Activated T-cell treated with anti-CD3 and anti-CD28 coated beads for 24 hours (primary cell): ENCODE results near the gene SPACA6.

Experiments used
- DNase-seq: peaks from one replicate; pipeline ENCODE4 v3.0.0-alpha.2; 2020; ENCODE audit warnings: low read depth

The SPACA6 gene

DNA sequence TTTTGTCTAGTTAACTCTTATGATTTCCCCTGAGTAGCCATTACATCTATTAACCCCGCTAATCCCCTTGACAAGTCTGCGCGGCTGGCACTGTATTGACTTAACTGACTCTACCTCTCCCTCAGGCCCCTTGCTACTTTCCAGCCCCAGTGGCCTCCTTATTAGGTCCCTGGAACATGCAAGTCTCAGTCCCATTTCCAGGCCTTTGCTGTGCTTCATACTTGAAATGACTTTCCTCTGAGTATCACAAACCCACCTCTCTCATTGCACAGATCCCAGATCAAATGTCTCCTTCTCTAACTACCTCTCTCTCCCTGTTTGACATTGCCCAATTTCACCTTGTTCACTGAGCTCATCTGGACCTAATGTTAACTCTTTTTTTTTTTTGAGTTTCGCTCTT is 13.2 kb downstream of the SPACA6 start:
- no peak for DNase-seq

GRCh38 chr19:51706885-51707284 is 13.8 kb downstream of the SPACA6 start:
- no peak for DNase-seq

DNA sequence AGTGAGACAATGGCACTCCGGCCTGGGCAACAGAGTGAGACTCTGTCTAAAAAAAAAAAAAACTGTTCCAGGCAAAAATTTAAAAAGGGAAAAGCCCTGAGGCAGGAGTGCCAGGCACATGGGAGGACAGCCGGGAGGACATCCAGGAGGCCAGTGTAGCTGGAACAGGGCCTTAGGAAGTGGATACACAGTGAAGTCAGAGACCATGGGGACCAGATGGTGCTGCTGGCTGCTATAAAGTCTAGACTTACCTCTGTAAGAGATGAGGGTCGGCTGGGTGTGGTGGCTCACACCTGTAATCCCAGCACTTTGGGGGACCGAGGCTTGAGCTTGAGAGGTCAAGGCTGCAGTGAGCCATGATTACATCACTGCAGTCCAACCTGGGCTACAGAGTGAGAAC is 15.7 kb downstream of the SPACA6 start:
- DNase-seq: no peak

DNA sequence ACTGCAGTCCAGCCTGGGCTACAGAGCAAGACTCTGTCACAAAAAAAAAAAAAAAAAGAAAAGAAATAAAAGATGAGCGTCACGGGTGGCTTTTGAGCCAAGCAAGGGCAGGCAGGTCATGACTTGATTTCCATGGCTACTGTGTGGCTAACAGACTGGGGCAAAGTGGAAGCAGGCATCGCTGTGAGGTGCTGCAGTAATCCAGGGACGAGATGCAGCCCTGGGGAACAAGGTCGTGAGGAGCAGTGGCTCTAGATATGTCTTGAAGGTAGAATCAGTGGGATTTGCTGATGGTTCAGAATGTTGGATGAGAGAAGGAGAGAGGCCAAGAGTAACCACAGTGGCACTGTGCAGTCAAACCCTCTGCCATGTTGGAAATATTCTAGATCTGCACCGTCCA is 16.4 kb downstream of the SPACA6 start:
- DNase-seq: no peak

DNA sequence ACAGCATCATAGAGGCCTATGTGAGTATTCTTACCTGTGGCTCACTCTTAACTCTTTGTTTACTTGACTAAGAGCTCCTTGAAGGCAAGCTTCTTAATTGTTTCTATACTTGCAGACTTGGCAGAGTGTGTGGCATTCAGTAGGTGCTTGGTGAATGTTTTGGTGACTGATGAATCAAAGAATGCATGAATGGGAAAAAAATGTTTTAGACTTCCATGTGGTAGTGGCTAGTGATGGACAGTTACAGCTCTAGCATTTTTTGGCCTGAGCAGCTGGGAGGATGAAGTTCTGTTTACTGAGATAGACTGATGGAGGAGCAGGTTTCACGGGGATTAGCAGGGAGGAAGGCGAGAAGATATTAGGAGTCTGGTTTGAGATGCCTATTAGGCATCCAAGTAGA is 17.0 kb downstream of the SPACA6 start:
- no peak for DNase-seq

- no peak for DNase-seq
Measured at GRCh38 chr19:51711702-51712101, 18.6 kb downstream of the SPACA6 start.

DNA sequence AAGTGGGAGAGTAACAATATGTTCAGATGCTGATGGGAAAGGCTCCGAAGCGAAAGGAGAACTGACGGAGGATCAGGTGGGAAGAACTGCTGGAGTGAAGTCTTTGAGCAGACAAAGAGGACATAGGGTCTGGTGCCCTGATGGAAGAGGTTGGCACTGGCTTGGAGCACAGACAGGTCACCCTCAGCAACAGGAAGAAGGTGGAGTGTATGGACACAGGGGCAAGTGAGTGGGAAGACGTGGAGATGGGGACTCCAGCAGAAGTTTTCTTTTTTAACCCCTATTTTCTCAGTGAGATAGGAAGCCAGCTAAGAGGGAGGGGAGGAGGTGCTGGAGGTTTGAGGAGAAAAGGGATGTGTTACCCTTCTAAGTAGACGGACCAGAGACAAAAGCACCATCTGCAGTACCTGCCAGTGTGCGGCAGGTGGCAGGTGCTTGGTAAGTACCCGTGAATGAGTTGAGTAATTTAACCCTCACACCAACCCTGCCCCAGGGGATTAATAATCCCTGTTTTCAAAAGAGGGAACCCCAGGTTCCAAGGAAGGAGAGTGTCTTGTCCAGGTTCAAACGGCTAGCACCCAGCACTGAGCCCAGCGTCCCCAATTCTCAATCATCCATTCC is 19.4 kb downstream of the SPACA6 start:
- no peak for DNase-seq

- DNase-seq: no peak
Measured at GRCh38 chr19:51713319-51714285, 20.5 kb downstream of the SPACA6 start.

DNA sequence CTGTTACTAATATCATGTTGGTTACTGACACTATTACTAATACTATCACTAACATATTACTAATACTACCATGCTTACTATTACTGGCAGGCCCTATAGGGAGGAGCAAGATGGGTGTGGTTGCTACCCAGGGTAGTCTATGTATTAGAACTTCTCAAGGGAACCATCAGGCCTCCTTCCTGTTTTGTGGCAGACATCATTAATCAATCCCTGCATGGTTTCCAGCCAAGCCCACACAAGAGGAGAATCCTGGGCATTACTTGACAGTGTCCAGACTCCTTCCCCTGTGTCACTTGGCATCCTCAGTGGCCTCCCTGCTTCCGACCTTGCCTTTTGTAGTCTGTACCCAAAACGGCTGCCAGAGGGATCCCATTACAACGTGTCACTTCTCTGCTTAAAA is 21.7 kb downstream of the SPACA6 start:
- no peak for DNase-seq

DNA sequence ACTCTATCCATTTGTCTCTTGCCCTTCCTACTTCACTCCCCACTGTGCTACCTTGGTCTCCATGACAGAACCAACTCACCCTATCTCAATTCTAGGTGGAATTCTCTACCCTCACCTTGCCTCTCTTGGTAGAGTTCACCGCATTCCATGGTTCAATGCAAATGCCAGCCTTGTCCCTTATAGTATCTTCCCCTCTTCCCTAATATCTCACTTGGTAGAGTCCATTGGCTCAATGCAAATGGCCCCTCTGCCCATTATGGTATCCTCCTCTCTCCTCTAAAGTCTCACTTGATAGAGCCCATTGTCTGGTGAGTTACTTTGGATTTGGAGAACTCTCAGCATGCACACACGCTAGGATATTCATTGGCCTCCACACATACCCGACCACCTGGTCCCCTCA is 22.7 kb downstream of the SPACA6 start:
- DNase-seq: no peak

- DNase-seq: no peak
Measured at GRCh38 chr19:51716925-51717324, 23.8 kb downstream of the SPACA6 start.

DNA sequence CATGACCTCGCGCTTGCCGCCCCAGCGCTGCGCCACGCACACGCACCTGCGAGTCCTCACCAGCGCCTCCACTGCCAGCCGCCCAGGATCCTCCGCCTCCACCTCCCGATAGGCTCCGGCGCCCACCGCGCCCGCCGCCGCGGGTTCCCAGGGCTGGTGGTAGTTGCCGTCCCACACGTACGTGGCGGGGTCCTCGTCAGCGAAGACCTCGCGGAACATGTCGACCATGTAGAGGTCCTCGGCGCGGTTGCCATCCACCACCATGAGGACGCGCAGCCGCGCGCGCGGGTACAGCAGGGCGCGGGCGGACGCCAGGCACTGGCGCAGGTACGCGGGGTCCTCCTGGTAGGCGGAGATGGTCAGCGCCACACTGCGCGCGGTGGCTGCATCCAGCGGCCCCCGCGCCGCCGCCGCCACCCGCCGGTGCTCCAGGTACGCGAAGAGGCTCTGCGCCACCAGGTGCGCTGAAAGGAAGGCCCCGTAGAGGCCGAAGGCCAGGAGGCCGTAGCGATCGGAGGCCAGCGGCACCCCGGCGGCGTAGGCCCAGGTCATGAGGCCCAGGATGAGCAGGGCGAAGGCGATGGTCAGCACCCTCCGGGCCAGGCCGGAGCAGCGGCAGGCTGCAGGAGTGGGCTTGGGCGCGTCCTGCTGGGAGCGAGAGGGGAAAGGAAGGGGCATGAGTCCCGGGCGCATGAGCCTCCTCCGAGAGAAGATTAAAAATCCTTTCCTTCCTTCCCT is 26.3 kb downstream of the SPACA6 start:
- no peak for DNase-seq

DNA sequence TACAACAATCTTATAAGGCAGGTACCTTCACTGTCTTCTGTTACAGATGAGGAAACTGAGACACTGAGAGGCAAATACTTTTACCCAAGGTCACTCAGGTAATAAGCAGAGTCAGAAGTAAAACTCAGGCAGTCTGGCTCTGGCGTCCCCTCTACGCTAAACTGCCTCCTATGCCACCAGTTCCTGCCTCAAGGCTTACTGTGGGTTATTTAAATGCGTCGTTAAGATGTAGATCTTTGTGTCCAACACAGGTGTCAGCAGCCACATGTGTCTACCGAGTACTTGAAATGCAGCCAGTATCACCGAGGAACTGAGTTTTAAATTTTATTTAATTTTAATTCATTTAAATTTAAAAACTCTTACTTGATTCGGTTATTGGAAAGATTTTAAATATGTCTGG is 28.8 kb downstream of the SPACA6 start:
- no peak for DNase-seq

- DNase-seq: no peak
Measured at GRCh38 chr19:51722492-51722891, 29.4 kb downstream of the SPACA6 start.

DNA sequence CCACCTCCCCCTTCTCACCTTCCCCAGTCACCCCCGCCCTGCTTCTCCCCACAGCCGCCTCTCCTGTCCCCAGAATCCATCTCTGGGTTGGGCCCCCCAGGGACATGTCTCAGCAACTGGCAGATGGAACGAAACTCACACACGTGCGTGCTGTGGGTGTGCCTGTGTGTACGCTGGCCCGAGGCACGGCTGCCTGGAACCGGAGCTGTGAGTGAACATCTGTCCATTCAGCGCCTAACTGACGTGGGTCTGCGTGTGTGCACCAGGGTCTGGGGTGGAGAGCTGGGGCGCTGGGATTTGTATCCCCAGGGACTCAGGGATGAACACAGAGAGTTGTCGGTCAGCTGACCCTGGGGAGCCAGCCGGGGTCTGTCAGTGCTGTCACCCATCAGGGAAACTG is 31.4 kb downstream of the SPACA6 start:
- DNase-seq: no peak

- DNase-seq: no peak
Measured at GRCh38 chr19:51726049-51726448, 32.9 kb downstream of the SPACA6 start.

DNA sequence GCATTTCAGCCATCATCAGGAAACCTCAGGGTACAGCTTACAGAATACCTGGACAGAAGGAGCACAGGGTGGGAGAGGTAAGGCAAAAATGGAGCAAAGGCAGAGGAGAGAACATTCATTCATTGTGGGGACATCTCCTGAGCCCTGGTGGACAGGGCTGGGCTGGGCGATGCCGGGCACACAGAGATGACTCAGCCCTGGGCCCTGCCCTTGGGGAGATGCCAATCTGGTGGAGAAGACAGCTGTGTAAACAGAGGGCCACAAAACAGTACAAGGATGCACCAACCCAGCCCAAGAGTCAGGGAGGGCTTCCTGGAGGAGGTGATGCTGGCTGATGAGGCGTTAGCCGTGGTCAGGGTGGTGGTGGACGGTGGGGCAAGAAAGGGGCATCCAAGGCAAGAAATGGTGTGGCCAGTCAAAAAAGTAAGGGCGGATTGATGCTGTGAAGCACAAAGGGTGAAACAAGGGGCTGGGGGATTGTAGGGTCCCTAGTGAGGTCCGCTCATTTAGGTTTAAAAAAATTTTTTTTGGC is 34.3 kb downstream of the SPACA6 start:
- no peak for DNase-seq

DNA sequence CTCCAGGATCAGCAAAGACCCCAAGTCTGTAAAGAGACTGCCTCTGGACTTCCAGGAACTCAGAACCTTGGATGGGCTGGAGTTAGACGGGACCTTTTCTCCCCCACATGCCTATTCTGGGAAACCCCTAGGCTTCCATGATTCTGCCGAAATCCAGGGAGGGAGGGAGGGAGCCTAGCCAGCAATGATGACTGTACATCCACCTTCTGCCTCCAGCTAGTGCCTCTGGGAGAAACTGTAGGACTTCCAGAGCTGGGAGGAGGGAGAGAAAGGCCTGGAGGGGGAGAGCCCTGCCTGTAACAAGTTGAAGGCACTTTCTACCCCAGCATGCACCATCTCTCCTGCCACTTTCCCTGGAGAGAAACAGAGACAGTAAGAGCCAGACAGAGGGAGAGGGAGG is 36.7 kb downstream of the SPACA6 start:
- DNase-seq: no peak

- no peak for DNase-seq
Measured at GRCh38 chr19:51733742-51734522, 40.8 kb downstream of the SPACA6 start.

DNA sequence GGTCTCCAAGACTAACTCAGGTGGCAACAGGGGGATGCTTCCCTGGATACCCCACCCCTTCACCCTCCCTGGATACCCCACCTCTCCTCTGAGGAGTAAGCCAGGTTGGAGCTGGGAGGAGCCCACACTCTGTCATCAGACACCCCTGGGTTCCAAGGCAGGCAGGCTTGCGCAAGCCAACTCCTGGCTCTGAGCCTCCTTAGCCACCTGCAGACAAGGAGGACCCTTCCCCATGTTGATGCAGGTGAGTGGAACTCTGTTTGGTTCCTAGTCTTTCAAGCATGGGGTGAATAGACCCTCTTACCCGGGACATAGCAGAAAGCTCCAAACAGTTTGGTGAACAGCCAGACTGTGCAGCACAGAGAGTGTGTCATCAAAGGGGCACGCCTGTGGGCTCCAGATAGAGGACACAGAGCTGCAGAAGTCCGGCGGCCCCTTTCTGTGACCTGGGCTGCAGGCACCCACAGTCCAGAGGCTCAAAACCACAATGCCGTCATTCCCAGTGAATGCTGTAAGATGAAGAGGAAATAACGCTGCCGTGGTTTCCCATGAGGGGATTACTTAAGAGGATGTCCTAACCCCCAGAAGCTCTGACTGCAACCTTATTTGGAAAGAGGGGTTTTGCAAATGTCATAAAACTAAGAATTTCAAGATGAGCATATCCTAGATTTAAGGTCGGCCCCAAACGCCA is 42.8 kb downstream of the SPACA6 start:
- DNase-seq: no peak

DNA sequence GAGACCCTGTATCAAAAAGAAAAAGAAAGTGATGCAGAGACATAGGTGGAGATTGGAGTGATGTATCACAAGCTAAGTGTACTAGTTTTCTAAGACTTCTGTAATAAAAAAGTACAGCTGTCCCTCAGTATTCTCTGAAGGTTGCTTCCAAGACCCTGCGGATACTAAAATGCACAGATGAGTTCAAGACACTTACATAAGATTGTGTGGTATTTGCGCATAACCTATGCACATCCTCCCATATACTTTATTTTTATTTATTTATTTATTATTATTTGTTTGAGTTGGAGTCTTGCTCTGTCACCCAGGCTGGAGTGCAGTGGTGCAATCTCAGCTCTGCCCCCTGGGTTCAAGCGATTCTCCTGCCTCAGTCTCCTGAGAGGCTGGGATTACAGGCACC is 44.3 kb downstream of the SPACA6 start:
- DNase-seq: no peak
